Activated CD4-positive, CD25-positive, alpha-beta regulatory T cell treated with anti-CD3 and anti-CD28 coated beads, Interleukin-2, amount 50 U/mL, for 72 hours (primary cell): ENCODE measurements around the gene CYTH2.

ENCODE experiments used
- DNase-seq: peaks from one replicate; pipeline ENCODE4 v3.0.0; 2021

The CYTH2 gene, protein sequence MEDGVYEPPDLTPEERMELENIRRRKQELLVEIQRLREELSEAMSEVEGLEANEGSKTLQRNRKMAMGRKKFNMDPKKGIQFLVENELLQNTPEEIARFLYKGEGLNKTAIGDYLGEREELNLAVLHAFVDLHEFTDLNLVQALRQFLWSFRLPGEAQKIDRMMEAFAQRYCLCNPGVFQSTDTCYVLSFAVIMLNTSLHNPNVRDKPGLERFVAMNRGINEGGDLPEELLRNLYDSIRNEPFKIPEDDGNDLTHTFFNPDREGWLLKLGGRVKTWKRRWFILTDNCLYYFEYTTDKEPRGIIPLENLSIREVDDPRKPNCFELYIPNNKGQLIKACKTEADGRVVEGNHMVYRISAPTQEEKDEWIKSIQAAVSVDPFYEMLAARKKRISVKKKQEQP

GRCh38 chr19:48469289-48469881 lies at the start of gene CYTH2:
Gene CYTH2 (plus strand): TSS chr19:48469369. CDS start chr19:48469508, 139 bp downstream.
- DNase-seq: peak; percentile 76

- DNase-seq: no peak
These were observed 47.6 kb upstream of the CYTH2 start for GRCh38 chr19:48421548-48421947.

GRCh38 chr19:48424694-48425219 lies 44.4 kb upstream of the CYTH2 start:
- no peak for DNase-seq

GRCh38 chr19:48428670-48429069 lies 40.5 kb upstream of the CYTH2 start:
- no peak for DNase-seq

- no peak for DNase-seq
These were observed 35.8 kb upstream of the CYTH2 start for GRCh38 chr19:48433337-48433736.

- DNase-seq: no peak
These were observed 32.6 kb upstream of the CYTH2 start for GRCh38 chr19:48436586-48436985.

- no peak for DNase-seq
These were observed 27.7 kb upstream of the CYTH2 start for GRCh38 chr19:48441360-48442050.

- DNase-seq: no peak
These were observed 26.8 kb upstream of the CYTH2 start for GRCh38 chr19:48442116-48443035.

GRCh38 chr19:48443256-48443655 lies 25.9 kb upstream of the CYTH2 start:
- peak; percentile 34 for DNase-seq

DNA sequence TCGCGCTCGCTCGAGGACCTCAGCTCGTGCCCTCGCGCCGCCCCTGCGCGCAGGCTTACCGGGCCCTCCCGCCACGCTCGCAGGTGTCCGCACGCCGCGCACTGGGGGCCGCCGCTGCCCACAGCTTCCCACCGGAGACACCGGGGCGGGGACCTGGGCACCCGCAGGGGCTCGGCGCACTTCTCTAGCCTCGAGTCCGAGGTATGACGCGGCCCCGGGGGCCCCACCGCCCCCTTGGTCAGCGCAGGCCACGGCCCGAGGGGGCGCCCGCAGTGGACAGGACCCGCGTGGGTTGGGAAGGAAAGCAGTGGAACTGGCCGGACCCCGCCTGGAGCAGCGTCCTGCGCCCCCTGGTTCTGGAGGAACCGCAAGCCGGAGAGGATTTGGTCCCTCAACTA lies 25.4 kb upstream of the CYTH2 start:
- DNase-seq: no peak

GRCh38 chr19:48444129-48444935 lies 24.8 kb upstream of the CYTH2 start:
- DNase-seq: no peak

DNA sequence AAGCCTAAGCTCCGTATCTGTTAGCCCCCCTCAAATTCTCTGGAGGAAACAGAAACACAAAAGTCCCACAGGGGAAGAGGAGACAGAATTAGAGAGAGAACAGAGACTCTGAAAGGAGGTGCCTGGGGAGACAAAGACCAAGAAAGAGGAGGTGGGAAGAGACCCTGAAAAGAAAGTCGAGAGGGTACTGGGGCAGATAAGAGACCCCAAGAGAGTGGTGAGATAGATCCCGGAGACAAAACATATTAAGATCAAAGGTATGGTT lies 24.3 kb upstream of the CYTH2 start:
- no peak for DNase-seq

- no peak for DNase-seq
These were observed 23.9 kb upstream of the CYTH2 start for GRCh38 chr19:48445256-48445605.

DNA sequence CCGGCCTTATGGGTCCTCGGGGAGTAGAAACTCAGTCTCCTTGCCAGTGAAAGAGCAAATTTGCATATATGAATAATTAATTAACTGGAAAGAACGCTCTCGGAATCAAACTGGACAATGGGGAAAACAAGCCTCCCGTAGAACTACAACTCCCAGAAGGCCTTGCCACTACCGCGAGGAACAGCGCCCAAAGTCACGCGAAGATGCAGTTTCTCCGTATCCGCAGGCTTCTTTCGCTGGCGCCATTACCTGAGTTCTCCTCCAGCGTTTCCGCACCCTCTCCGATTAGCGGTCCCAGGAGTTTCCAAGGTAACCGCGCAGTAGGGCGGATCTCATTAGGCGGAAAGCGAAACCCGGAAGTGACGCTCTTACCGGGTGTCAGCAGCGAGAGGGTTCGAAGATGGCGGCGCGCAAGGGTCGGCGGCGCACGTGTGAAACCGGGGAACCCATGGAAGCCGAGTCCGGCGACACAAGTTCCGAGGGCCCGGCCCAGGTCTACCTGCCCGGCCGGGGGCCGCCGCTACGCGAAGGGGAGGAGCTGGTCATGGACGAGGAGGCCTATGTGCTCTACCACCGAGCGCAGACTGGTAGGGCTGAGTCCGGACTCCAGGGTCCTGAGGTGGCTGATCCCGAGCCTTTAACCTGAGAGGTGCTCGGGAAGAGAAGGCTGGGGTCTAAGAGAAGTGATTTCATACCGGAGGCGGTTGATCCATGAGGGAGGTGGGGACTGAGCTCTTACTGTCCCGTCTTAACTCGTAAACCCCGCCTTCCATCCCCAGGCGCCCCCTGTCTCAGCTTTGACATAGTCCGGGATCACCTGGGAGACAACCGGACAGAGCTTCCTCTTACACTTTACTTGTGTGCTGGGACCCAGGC lies 23.3 kb upstream of the CYTH2 start, which contains the start of gene GRWD1:
TSS of gene GRWD1 (plus strand) at position 378 of the 876 bp plus-strand sequence. CDS start at position 401, 23 bp downstream.
- peak; percentile 87 for DNase-seq

DNA sequence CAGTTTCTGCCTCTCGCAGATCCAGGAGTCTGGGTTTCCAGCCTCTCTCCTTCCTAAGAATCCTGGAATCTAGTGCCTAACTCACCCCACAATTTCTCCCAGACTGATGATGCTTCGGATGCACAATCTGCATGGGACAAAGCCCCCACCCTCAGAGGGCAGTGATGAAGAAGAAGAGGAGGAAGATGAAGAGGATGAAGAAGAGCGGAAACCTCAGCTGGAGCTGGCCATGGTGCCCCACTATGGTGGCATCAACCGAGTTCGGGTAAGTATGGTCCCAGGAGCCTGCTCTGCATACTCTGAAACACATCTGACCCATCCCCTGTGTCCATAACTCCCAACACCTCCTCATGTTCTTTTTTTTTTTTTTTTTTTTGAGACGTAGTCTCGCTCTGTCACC lies 22.6 kb upstream of the CYTH2 start:
- DNase-seq: no peak

DNA sequence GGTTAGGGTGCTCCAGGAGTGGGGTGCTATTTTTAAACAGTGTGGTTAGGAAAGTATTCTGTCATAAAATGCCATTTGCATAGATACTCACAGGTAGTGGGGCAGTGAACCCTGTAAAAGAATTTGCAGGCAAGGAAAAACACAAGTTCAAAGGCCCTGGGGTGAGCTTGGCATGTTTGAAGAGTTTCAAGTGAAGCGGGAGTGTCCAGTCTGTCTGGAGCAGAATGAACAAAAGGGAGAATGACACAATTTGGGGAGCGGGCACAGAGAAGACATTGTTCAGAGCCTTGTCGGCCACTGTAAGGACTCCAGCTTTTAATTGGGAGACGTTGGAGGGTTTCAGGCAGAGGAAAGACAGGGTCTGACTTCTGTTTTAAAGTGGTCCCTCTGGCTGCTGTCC lies 20.6 kb upstream of the CYTH2 start:
- DNase-seq: no peak

GRCh38 chr19:48450441-48450840 lies 18.7 kb upstream of the CYTH2 start:
- DNase-seq: no peak

- no peak for DNase-seq
These were observed 18.3 kb upstream of the CYTH2 start for GRCh38 chr19:48450863-48451262.

DNA sequence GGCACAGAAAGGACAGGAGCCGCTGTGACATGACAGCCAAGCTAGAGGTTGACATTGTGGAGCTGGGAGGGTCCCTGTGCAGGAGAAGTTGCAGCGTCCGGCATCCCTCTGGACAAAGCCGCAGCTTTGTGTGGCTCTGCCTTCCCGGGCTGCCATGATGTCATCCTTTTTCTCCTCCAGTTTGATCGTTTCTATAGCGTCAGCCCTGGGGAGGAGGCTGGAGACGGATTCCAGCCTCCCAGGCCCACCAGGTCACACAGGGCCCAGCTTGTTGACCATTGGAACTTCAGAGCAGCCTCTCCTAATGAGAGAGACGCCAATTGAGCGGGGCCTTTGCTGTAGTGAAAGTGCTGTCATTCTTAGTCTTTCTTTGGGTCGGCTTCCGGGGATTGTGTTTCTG lies 17.5 kb upstream of the CYTH2 start:
- DNase-seq: no peak

- DNase-seq: no peak
These were observed 16.6 kb upstream of the CYTH2 start for GRCh38 chr19:48452289-48453190.
